ENCODE data around the gene ERC2.

DNA sequence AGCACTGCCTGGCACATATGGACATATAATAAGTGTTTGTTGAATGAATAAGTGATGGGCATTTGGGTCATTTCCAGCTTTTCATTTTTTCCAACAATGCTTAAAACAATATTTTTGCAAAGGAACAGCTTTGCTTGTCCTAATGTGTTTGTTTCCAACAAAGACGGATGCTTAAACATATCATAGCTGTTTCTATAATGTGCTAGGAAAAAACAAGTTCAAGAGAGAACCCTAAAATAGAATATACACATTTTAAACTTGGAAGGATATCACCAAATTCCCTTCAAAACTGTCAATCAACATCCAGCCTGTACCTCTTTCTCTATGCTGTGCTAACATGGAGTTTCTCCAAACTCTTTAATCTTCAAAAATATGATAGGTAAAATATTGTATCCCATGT lies 756.6 kb downstream of the ERC2 start:
- TF ChIP-seq CTCF (IDR thresholded peaks at IDR 0.05) (no peak), POLR2A (IDR thresholded peaks at IDR 0.05) (no peak)

Measured in heart left ventricle (tissue), 13 donors.